Lower leg skin (tissue), 3 donors: Measurements from ENCODE around the gene AGBL1.

Source experiments
- CTCF ChIP-seq, 3 donors: fragments of 450-650 bp; IDR thresholded peaks; one replicate each; pipeline ENCODE4 v1.5.1; 2016; ENCODE audit warnings: antibody characterized with exemption in 3 of 3, mild to moderate bottlenecking in 3 of 3, moderate library complexity in 2 of 3
- POLR2A ChIP-seq, 2 donors: fragments of 450-650 bp; IDR thresholded peaks; one replicate each; pipeline ENCODE4 v1.6.1; 2016 to 2017; ENCODE audit warnings: antibody characterized with exemption in 2 of 2, mild to moderate bottlenecking in 1 of 2, moderate library complexity in 1 of 2

DNA sequence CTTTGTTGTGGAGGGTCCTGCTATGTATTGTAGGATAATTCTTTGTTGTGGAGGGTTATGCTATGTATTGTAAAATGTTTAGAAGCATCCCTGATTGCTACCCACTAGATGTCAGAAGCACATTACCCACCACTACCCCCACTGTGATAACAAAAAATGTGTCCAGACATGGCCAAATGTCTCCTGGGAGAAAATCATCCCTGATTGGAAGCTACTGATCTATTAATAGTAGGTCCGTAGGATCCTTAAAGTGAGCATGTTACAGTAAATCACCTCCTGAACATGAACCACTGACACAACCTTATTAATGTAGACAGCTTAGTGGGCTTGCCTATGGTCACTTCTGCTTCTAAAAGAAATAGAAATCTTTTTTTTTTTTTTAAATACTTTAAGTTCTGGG, 884.6 kb downstream of the AGBL1 start:
- TF ChIP-seq CTCF (IDR thresholded peaks at IDR 0.05) = no peak
- TF ChIP-seq POLR2A (IDR thresholded peaks at IDR 0.05) = no peak
